HS-5 (cell line): ENCODE data around the gene MAP3K4.
A peak's percentile ranks its signal among the peaks of the same experiment; 100 is the strongest.

Experiments
- DNase-seq: peaks from one replicate; pipeline ENCODE4 v3.0.0-alpha.2; 2012; ENCODE audit warnings: low read depth

Gene MAP3K4

GRCh38 chr6:161037873-161038228 lies 46.3 kb downstream of the MAP3K4 start:
- no peak for DNase-seq

- DNase-seq = peak; percentile 93
These were observed 46.9 kb downstream of the MAP3K4 start for GRCh38 chr6:161038229-161039031.

GRCh38 chr6:161041274-161041673 lies 49.7 kb downstream of the MAP3K4 start:
- no peak for DNase-seq

GRCh38 chr6:161044335-161044734 lies 52.8 kb downstream of the MAP3K4 start:
- no peak for DNase-seq

GRCh38 chr6:161048641-161049040 lies 57.1 kb downstream of the MAP3K4 start:
- peak; percentile 40 for DNase-seq

GRCh38 chr6:161050134-161050765 lies 58.7 kb downstream of the MAP3K4 start:
- no peak for DNase-seq

GRCh38 chr6:161053103-161053502 lies 61.5 kb downstream of the MAP3K4 start:
- DNase-seq = no peak

- no peak for DNase-seq
These were observed 63.3 kb downstream of the MAP3K4 start for GRCh38 chr6:161054876-161055275.

- no peak for DNase-seq
These were observed 64.9 kb downstream of the MAP3K4 start for GRCh38 chr6:161056451-161056850.

- DNase-seq = no peak
These were observed 65.8 kb downstream of the MAP3K4 start for GRCh38 chr6:161057103-161058091.

GRCh38 chr6:161058741-161059140 lies 67.2 kb downstream of the MAP3K4 start:
- DNase-seq = no peak

GRCh38 chr6:161061576-161061975 lies 70.0 kb downstream of the MAP3K4 start:
- no peak for DNase-seq

GRCh38 chr6:161064915-161065314 lies 73.3 kb downstream of the MAP3K4 start:
- no peak for DNase-seq

- DNase-seq = no peak
These were observed 74.9 kb downstream of the MAP3K4 start for GRCh38 chr6:161066511-161066910.

- no peak for DNase-seq
These were observed 76.2 kb downstream of the MAP3K4 start for GRCh38 chr6:161067749-161068148.

GRCh38 chr6:161068321-161068741 lies 76.8 kb downstream of the MAP3K4 start:
- no peak for DNase-seq

GRCh38 chr6:161073930-161074329 lies 82.4 kb downstream of the MAP3K4 start:
- DNase-seq = no peak

- no peak for DNase-seq
These were observed 83.0 kb downstream of the MAP3K4 start for GRCh38 chr6:161074496-161075121.

- no peak for DNase-seq
These were observed 84.7 kb downstream of the MAP3K4 start for GRCh38 chr6:161076181-161076677.

- DNase-seq = peak; percentile 34
These were observed 88.1 kb downstream of the MAP3K4 start for GRCh38 chr6:161079566-161080262.
